ENCODE measurements around the gene PCSK4. TPM values are rescaled to one million over a fixed set of nuclear protein-coding genes. Genes with fewer than 3 reads are reported as not detected.

The PCSK4 gene
- total and polyA plus RNA-seq, 2 of the 13 experiments (the other 11 are each of a cell fraction or from before 2014, with no cell fraction given), result 2.0 to 2.7 TPM

DNA sequence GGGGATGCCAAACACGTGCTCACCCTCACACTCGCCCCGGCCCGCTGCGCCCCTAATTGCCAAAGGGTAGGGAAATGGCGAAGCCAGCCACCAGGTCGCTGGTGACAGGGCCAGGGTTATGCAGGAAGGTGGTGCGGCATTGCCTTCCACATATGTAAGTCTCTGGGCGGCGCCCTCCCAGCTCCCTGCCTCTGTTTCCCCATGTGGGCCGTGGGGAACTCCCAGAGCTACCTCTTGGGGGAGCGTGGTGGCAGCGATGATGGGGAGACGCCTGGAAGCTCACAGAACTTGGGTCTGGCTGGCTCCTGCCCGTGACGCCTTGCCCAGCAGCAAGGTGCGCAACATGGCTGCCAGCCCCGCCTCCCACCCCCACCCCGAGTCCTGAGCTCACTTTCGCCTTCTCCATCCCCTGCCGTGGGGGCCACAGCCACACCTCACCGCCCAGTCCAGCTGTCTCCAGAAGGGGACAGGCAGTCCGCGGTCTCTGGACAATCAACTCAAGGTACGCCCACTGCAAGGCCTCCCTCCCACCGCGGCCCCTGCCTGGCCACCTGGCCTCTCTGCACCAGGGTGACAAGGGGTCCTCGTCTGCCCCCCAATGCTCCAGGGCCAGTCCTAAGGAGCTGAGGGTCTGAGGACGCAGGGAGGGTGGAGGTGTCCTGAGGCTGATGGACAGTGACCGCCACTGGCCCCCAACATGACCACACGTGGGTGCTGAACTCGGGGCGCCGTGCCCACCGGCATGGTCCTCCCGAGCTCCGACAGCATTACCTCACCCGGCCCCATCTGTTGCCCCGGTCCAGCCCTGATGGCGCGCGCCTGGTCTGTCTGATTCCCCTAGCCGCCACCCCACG, 17.7 kb downstream of the PCSK4 start (continued):
- TF ChIP-seq, protein P1, sequence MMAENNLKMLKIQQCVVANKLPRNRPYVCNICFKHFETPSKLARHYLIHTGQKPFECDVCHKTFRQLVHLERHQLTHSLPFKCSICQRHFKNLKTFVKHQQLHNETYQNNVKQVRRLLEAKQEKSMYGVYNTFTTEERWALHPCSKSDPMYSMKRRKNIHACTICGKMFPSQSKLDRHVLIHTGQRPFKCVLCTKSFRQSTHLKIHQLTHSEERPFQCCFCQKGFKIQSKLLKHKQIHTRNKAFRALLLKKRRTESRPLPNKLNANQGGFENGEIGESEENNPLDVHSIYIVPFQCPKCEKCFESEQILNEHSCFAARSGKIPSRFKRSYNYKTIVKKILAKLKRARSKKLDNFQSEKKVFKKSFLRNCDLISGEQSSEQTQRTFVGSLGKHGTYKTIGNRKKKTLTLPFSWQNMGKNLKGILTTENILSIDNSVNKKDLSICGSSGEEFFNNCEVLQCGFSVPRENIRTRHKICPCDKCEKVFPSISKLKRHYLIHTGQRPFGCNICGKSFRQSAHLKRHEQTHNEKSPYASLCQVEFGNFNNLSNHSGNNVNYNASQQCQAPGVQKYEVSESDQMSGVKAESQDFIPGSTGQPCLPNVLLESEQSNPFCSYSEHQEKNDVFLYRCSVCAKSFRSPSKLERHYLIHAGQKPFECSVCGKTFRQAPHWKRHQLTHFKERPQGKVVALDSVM (CRISPR knock-in tag; IDR thresholded peaks at IDR 0.05), result no peak
- TF ChIP-seq, protein P2, sequence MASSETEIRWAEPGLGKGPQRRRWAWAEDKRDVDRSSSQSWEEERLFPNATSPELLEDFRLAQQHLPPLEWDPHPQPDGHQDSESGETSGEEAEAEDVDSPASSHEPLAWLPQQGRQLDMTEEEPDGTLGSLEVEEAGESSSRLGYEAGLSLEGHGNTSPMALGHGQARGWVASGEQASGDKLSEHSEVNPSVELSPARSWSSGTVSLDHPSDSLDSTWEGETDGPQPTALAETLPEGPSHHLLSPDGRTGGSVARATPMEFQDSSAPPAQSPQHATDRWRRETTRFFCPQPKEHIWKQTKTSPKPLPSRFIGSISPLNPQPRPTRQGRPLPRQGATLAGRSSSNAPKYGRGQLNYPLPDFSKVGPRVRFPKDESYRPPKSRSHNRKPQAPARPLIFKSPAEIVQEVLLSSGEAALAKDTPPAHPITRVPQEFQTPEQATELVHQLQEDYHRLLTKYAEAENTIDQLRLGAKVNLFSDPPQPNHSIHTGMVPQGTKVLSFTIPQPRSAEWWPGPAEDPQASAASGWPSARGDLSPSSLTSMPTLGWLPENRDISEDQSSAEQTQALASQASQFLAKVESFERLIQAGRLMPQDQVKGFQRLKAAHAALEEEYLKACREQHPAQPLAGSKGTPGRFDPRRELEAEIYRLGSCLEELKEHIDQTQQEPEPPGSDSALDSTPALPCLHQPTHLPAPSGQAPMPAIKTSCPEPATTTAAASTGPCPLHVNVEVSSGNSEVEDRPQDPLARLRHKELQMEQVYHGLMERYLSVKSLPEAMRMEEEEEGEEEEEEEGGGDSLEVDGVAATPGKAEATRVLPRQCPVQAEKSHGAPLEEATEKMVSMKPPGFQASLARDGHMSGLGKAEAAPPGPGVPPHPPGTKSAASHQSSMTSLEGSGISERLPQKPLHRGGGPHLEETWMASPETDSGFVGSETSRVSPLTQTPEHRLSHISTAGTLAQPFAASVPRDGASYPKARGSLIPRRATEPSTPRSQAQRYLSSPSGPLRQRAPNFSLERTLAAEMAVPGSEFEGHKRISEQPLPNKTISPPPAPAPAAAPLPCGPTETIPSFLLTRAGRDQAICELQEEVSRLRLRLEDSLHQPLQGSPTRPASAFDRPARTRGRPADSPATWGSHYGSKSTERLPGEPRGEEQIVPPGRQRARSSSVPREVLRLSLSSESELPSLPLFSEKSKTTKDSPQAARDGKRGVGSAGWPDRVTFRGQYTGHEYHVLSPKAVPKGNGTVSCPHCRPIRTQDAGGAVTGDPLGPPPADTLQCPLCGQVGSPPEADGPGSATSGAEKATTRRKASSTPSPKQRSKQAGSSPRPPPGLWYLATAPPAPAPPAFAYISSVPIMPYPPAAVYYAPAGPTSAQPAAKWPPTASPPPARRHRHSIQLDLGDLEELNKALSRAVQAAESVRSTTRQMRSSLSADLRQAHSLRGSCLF (CRISPR knock-in tag; IDR thresholded peaks at IDR 0.05; ENCODE audit: borderline replicate concordance), result no peak
- TF ChIP-seq, protein P3, sequence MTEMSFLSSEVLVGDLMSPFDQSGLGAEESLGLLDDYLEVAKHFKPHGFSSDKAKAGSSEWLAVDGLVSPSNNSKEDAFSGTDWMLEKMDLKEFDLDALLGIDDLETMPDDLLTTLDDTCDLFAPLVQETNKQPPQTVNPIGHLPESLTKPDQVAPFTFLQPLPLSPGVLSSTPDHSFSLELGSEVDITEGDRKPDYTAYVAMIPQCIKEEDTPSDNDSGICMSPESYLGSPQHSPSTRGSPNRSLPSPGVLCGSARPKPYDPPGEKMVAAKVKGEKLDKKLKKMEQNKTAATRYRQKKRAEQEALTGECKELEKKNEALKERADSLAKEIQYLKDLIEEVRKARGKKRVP (CRISPR knock-in tag; IDR thresholded peaks at IDR 0.05), result no peak
- no peak for TF ChIP-seq ZNF879 (CRISPR knock-in tag; IDR thresholded peaks at IDR 0.05)
- no peak for TF ChIP-seq ZNF558 (CRISPR knock-in tag; IDR thresholded peaks at IDR 0.05; ENCODE audit: borderline replicate concordance)
- TF ChIP-seq, protein P4, sequence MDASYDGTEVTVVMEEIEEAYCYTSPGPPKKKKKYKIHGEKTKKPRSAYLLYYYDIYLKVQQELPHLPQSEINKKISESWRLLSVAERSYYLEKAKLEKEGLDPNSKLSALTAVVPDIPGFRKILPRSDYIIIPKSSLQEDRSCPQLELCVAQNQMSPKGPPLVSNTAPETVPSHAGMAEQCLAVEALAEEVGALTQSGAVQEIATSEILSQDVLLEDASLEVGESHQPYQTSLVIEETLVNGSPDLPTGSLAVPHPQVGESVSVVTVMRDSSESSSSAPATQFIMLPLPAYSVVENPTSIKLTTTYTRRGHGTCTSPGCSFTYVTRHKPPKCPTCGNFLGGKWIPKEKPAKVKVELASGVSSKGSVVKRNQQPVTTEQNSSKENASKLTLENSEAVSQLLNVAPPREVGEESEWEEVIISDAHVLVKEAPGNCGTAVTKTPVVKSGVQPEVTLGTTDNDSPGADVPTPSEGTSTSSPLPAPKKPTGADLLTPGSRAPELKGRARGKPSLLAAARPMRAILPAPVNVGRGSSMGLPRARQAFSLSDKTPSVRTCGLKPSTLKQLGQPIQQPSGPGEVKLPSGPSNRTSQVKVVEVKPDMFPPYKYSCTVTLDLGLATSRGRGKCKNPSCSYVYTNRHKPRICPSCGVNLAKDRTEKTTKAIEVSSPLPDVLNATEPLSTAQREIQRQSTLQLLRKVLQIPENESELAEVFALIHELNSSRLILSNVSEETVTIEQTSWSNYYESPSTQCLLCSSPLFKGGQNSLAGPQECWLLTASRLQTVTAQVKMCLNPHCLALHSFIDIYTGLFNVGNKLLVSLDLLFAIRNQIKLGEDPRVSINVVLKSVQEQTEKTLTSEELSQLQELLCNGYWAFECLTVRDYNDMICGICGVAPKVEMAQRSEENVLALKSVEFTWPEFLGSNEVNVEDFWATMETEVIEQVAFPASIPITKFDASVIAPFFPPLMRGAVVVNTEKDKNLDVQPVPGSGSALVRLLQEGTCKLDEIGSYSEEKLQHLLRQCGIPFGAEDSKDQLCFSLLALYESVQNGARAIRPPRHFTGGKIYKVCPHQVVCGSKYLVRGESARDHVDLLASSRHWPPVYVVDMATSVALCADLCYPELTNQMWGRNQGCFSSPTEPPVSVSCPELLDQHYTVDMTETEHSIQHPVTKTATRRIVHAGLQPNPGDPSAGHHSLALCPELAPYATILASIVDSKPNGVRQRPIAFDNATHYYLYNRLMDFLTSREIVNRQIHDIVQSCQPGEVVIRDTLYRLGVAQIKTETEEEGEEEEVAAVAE (CRISPR knock-in tag; IDR thresholded peaks at IDR 0.05; ENCODE audit: borderline replicate concordance), result no peak
- TF ChIP-seq ZNF225 (CRISPR knock-in tag; IDR thresholded peaks at IDR 0.05), result no peak
- TF ChIP-seq, protein P5, sequence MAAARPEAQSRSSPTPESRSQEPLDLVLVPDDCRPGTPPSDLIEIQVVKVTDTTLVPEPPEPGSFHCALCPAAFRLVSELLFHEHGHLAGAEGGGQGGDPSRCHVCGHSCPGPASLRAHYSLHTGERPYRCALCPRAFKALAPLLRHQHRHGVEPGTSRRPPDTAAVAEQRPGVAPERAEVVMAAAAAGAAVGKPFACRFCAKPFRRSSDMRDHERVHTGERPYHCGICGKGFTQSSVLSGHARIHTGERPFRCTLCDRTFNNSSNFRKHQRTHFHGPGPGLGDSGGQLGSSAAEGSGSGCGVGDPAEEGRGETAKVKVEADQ (CRISPR knock-in tag; IDR thresholded peaks at IDR 0.05; ENCODE audit: borderline replicate concordance), result no peak
- no peak for TF ChIP-seq ZNF563 (CRISPR knock-in tag; IDR thresholded peaks at IDR 0.05)
- no peak for TF ChIP-seq ZNF746 (CRISPR knock-in tag; IDR thresholded peaks at IDR 0.05)
- TF ChIP-seq POLR2G (IDR thresholded peaks at IDR 0.05; ENCODE audit: low read depth, low read length), result peak; percentile 12; the same call in 1 of the 2 replicates
- no peak for TF ChIP-seq TMF1 (CRISPR knock-in tag; IDR thresholded peaks at IDR 0.05; ENCODE audit: low read depth)
- TF ChIP-seq ZNF550 (CRISPR knock-in tag; IDR thresholded peaks at IDR 0.05; ENCODE audit: borderline replicate concordance), result 0 out of 2 replicates have a peak, but pooled peaks have one; percentile 43
- TF ChIP-seq ZFP37 (CRISPR knock-in tag; IDR thresholded peaks at IDR 0.05; ENCODE audit: borderline replicate concordance), result no peak

Data from HepG2 (cell line).